ENCODE data around the gene FAM53C. TPM values are rescaled to one million over a fixed set of nuclear protein-coding genes. Genes with fewer than 3 reads are reported as not detected.

FAM53C gene
- polyA plus RNA-seq, 1 donor (not counting 4 experiments of a cell fraction or from before 2014, with no cell fraction given) = 24.6 TPM

GRCh38 chr5:138338411-138339090, 485 bp downstream of the FAM53C start:
- Histone ChIP-seq H3K9ac (ENCODE audit: control insufficient read depth, extremely low read depth, insufficient read depth, low read length) (peak overlapping the region; percentile 98), H2AFZ (ENCODE audit: control insufficient read depth, low read length) (peak overlapping the region; percentile 4), H3K4me1 (ENCODE audit: control insufficient read depth, extremely low read depth, insufficient read depth, low read length) (peaks cover 17% of the 10 kb centered on the region), H4K20me1 (ENCODE audit: control insufficient read depth, extremely low read depth, insufficient read depth, low read length) (no peaks in the 10 kb centered on the region), H3K9me1 (ENCODE audit: control insufficient read depth, extremely low read depth, insufficient read depth, low read length) (peaks cover 2% of the 10 kb centered on the region), H3K27ac (ENCODE audit: control insufficient read depth, insufficient read depth, low read length) (peak overlapping the region; percentile 98), H3K4me3 (ENCODE audit: control insufficient read depth in 2 of 3, extremely low read depth in 1 of 3, insufficient read depth in 2 of 3, low read depth in 1 of 3, low read length in 3 of 3) (peak overlapping the region; percentile 80 to 92 (median 92)), H3K79me2 (ENCODE audit: control insufficient read depth, insufficient read depth, low read length) (peaks cover 36% of the 10 kb centered on the region), H3K9me3 (ENCODE audit: control insufficient read depth, low read depth, low read length) (no peaks in the 10 kb centered on the region), H3K36me3 (ENCODE audit: control insufficient read depth in 2 of 2, extremely low read depth in 1 of 2, insufficient read depth in 2 of 2, low read length in 2 of 2) (peaks cover 6 to 11% of the 10 kb centered on the region in 2 experiments), H3K27me3 (ENCODE audit: control insufficient read depth, extremely low read depth, insufficient read depth, low read length) (no peaks in the 10 kb centered on the region), H3K4me2 (ENCODE audit: control insufficient read depth, extremely low read depth, insufficient read depth, low read depth, low read length) (peak overlapping the region; percentile 93)
- dilution Hi-C loops (cut with MboI; ENCODE audit: extremely low pct_ligation_motif_present, low sequenced_read_pairs) = no loop called here
- no peak for FAIRE-seq
- no peak for DNase-seq (ENCODE audit: low read depth, low spot score)
- TF ChIP-seq EZH2 (IDR thresholded peaks at IDR 0.05; ENCODE audit: low read length) = no peak
- no peak for TF ChIP-seq CTCF (optimal IDR thresholded peaks at IDR 0.05 in 1 of 3, IDR thresholded peaks at IDR 0.05 in 1 of 3, conservative IDR thresholded peaks at IDR 0.05 in 1 of 3; ENCODE audit: extremely low read depth in 1 of 3, insufficient read depth in 2 of 3, low read length in 3 of 3)

GRCh38 chr5:138339091-138339456, 1.0 kb downstream of the FAM53C start:
- H3K27me3 ChIP-seq (ENCODE audit: control insufficient read depth, extremely low read depth, insufficient read depth, low read length) = no peaks in the 10 kb centered on the region
- no peak for FAIRE-seq
- H3K4me2 ChIP-seq (ENCODE audit: control insufficient read depth, extremely low read depth, insufficient read depth, low read depth, low read length) = peak overlapping the region; percentile 93
- H3K36me3 ChIP-seq (ENCODE audit: control insufficient read depth in 2 of 2, extremely low read depth in 1 of 2, insufficient read depth in 2 of 2, low read length in 2 of 2) = peaks cover 6 to 14% of the 10 kb centered on the region in 2 experiments
- peak overlapping the region; percentile 4 for H2AFZ ChIP-seq (ENCODE audit: control insufficient read depth, low read length)
- TF ChIP-seq CTCF (optimal IDR thresholded peaks at IDR 0.05 in 1 of 3, IDR thresholded peaks at IDR 0.05 in 1 of 3, conservative IDR thresholded peaks at IDR 0.05 in 1 of 3; ENCODE audit: extremely low read depth in 1 of 3, insufficient read depth in 2 of 3, low read length in 3 of 3) = no peak
- no peak for TF ChIP-seq EZH2 (IDR thresholded peaks at IDR 0.05; ENCODE audit: low read length)
- DNase-seq (ENCODE audit: low read depth, low spot score) = no peak
- peak overlapping the region; percentile 80 to 92 (median 92) for H3K4me3 ChIP-seq (ENCODE audit: control insufficient read depth in 2 of 3, extremely low read depth in 1 of 3, insufficient read depth in 2 of 3, low read depth in 1 of 3, low read length in 3 of 3)
- no peaks in the 10 kb centered on the region for H3K9me3 ChIP-seq (ENCODE audit: control insufficient read depth, low read depth, low read length)
- peak overlapping the region; percentile 98 for H3K9ac ChIP-seq (ENCODE audit: control insufficient read depth, extremely low read depth, insufficient read depth, low read length)
- H4K20me1 ChIP-seq (ENCODE audit: control insufficient read depth, extremely low read depth, insufficient read depth, low read length) = no peaks in the 10 kb centered on the region
- H3K4me1 ChIP-seq (ENCODE audit: control insufficient read depth, extremely low read depth, insufficient read depth, low read length) = peaks cover 17% of the 10 kb centered on the region
- peaks cover 2% of the 10 kb centered on the region for H3K9me1 ChIP-seq (ENCODE audit: control insufficient read depth, extremely low read depth, insufficient read depth, low read length)
- peak overlapping the region; percentile 98 for H3K27ac ChIP-seq (ENCODE audit: control insufficient read depth, insufficient read depth, low read length)
- H3K79me2 ChIP-seq (ENCODE audit: control insufficient read depth, insufficient read depth, low read length) = peaks cover 36% of the 10 kb centered on the region
- dilution Hi-C loops (cut with MboI; ENCODE audit: extremely low pct_ligation_motif_present, low sequenced_read_pairs) = no loop called here
